CD4-positive, alpha-beta T cell treated with Interleukin-15 for 4 hours (primary cell): ENCODE results near the gene IRAK1.

Experiments used
- DNase-seq: peaks from one replicate; pipeline ENCODE4 v3.0.0-alpha.2; 2020; ENCODE audit warnings: low spot score

Gene IRAK1

DNA sequence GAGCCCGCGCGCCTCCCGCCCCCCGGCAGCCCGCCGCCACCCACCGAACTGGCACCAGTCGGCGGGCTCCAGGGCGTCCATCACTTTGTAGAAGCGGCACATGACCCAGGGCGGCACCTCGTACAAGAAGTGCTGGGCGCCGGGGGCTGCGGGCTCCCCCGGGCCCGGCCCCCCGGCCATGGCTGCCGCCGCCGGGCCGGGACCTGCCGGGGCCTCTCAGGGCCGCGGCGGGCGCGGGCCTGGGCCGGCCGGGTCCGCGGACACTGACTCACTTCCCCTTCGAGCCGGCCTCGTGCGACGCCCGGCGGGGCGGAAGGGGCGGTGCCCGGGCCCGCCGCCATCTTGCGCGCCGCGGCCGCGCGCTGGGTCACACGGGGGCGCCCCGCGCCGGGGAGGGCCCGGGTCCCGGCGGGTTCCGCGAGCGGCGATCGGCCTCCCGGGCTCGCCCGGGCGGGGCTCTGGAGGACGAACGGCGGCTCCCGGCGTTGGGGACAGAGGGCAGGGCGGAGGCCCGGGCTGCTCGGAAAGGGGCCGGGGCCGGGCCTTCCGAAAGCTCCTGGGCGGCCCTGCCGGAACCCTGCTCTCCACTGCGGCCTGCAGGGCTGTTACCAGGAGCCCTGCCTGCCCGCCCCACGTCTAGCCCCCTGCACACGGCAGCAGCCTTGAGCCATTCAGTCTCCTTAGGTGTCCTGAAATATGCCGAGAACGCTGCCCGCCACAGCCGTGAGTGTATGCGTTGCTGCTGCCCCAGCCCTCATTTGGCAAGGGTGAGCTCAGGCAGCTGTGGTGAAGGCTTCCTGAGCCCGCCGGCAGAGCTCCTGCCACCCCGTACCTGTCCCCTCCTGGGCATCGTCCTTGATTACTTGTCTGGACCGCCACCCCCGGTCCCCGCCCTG lies at the start of gene IRAK1:
TSS of gene IRAK1 (minus strand) at position 270 of the 896 bp plus-strand sequence. CDS start at position 180, 90 bp downstream.
- DNase-seq = peak; percentile 47

GRCh38 chrX:154068560-154068959 lies 48.9 kb upstream of the IRAK1 start:
- no peak for DNase-seq

GRCh38 chrX:154064637-154065435 lies 45.1 kb upstream of the IRAK1 start:
- DNase-seq = no peak

- DNase-seq = no peak
Observed at GRCh38 chrX:154063234-154063633, 43.5 kb upstream of the IRAK1 start.

GRCh38 chrX:154061801-154062200 lies 42.1 kb upstream of the IRAK1 start:
- DNase-seq = no peak

DNA sequence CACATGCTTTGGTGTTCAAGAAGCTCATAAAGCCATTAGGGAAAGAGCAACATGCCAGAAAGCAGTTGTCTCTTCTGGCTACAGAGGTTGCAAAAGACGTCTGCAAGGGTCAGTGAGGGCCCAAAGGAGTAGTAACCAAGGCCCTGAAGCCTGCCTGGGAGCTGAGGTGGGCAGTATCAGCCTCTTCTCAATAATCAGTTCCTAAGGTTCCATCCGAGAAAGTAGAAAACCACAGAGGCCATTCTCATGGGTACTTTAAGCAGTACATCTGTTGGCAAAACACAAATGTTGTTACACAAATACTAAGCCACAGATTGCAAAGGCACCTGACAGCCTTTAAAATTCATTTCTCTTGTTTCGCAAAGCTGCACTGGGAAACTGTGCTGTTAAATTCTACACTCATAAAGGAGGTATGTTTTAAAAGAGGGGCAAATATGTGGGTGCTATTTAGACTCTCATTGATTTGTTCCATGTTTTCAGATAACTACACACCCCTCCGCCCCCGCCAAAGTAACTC lies 40.1 kb upstream of the IRAK1 start:
- DNase-seq = no peak

- DNase-seq = no peak
Observed at GRCh38 chrX:154059231-154059630, 39.5 kb upstream of the IRAK1 start.

- no peak for DNase-seq
Observed at GRCh38 chrX:154058214-154058997, 38.7 kb upstream of the IRAK1 start.

DNA sequence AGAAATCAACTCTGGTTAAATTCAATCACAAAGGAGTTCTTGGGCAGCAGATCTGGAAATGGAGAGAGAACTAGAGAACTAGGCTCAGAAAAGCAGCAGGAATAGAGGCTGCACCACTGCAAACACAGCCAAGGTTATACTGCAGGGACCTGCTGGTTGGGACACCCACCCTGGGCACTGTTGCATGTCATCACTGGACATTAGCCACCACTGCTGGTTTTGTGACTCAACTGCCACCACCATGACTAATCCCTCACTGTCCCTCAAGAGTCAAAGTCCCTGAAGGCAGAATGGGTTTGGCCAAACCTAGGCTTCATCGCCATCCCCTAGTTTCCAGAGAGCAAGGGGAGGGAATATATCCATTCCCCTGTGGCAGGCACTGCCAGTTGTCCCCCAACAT lies 38.1 kb upstream of the IRAK1 start:
- DNase-seq = no peak

DNA sequence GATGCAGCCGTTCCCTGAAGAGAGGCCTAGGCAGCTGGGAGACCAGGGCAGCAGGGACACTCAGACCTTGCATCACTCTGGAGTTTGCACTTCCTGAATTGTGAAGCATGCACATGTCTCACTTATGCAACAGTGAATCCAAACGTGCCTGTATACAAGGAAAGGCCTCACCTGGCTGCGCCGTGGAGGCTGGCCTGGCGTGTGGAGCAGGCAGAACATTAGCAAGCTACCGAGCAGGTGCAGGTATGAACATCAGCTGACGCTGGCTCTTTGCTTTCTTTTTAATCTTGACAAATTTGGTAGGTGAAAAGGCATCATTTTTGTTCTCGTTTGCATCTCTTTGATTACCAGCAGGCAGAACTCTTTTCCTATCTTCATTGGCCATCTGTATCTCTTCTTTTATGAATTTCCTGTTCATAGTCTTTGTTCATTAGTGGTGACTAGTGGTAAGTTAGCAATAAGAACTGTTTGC lies 37.1 kb upstream of the IRAK1 start:
- peak; percentile 0 for DNase-seq

DNA sequence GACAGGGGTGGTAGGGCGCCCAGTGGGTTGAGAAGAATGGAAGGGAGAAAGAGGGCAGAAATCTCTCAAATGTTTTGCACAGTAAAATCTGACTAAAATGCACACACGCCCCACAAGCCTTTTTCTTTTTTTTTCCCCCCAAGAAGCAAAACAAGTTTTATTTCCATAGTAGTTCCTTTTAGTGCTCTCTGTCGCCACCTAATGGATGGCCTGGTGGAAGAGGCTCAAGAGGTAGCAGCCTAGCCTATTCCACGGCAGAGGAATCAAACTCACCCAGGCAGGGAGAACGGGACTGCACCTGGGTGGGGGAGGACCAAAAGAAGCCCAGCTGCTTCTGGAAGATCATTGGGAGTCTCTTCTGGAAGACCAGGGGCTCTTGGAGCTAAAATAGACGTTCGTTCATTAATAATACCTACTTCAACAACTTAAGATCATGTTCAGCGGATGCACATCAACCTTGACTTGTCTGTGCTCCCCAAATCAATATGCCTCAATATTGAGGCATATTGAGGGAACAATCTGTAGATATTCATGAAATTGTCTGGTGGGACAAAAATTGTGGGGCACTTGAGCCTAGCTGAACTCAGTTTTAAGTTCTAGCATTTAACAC lies 31.6 kb upstream of the IRAK1 start:
- DNase-seq = peak; percentile 68

GRCh38 chrX:154050113-154050495 lies 30.4 kb upstream of the IRAK1 start:
- DNase-seq = no peak

- DNase-seq = no peak
Observed at GRCh38 chrX:154049209-154050112, 29.8 kb upstream of the IRAK1 start.

GRCh38 chrX:154048398-154048797 lies 28.7 kb upstream of the IRAK1 start:
- no peak for DNase-seq

DNA sequence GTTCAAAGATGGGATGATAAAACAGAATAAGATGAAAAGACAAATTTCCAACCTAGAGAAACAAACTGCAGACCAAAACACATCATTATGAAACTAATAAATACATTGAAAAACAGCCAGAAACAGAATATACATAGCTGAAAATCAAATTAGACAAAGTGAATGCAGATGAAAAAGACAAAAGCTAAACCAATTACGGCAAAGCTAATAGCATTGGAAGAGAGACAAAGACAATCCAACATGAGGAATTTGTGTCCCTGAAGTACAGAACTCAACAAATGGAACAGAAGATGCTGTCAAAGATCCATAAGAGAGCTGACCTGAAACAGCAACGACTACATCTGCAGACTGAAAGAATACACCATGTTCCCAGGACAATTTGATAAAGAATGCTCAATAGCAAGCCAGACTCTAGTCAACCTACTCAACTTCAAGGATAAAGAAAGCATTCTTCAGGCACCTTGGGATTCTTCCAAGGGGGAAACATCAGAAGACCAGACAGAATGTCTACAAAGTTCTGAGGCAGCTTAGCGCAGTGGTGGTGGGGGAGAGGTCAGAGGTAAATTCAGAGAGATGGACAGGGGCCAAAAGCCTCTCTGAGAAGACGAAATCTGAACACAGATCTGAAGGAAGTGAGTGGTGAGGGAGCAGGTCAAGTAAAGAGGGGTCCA lies 27.4 kb upstream of the IRAK1 start:
- no peak for DNase-seq

- DNase-seq = no peak
Observed at GRCh38 chrX:154046031-154046781, 26.5 kb upstream of the IRAK1 start.

- DNase-seq = no peak
Observed at GRCh38 chrX:154044091-154044490, 24.4 kb upstream of the IRAK1 start.

GRCh38 chrX:154043003-154043763 lies 23.5 kb upstream of the IRAK1 start:
- no peak for DNase-seq
